SW 1271 (cell line): ENCODE measurements around the gene USP6NL.
A peak's percentile ranks its signal among the peaks of the same experiment; 100 is the strongest.
"Not testable (repeated sequence)": the region's sequence is repeated elsewhere in the genome, so short reads cannot be mapped to it uniquely, and the experiment has no call there.

Source experiments
- DNase-seq, 2 experiments: peaks; one replicate each; lab custom pipeline; 2025; lab: John Stamatoyannopoulos, UW

Gene USP6NL

GRCh38 chr10:11444531-11445228, 166.8 kb downstream of the USP6NL start:
- no peak for DNase-seq

- DNase-seq = no peak
Observed at GRCh38 chr10:11444155-11444530, 167.3 kb downstream of the USP6NL start.

GRCh38 chr10:11443468-11444154, 167.8 kb downstream of the USP6NL start:
- DNase-seq = no peak

- no peak for DNase-seq
Observed at GRCh38 chr10:11442001-11442773, 169.3 kb downstream of the USP6NL start.

- DNase-seq = no peak
Observed at GRCh38 chr10:11441151-11441535, 170.3 kb downstream of the USP6NL start.

GRCh38 chr10:11440250-11441150, 170.9 kb downstream of the USP6NL start:
- no peak for DNase-seq

GRCh38 chr10:11439523-11440053, 171.9 kb downstream of the USP6NL start:
- no peak for DNase-seq

GRCh38 chr10:11437391-11438142, 173.9 kb downstream of the USP6NL start:
- no peak for DNase-seq

GRCh38 chr10:11436445-11436844, 175.0 kb downstream of the USP6NL start:
- DNase-seq = not testable (repeated sequence)

GRCh38 chr10:11435581-11435981, 175.9 kb downstream of the USP6NL start:
- DNase-seq = no peak

- no peak for DNase-seq
Observed at GRCh38 chr10:11434324-11434723, 177.1 kb downstream of the USP6NL start.

GRCh38 chr10:11433657-11434056, 177.8 kb downstream of the USP6NL start:
- DNase-seq = no peak

- DNase-seq = no peak
Observed at GRCh38 chr10:11431216-11431555, 180.3 kb downstream of the USP6NL start.

GRCh38 chr10:11430421-11431215, 180.8 kb downstream of the USP6NL start:
- DNase-seq = no peak

GRCh38 chr10:11429439-11430052, 181.9 kb downstream of the USP6NL start:
- no peak for DNase-seq

- DNase-seq = no peak
Observed at GRCh38 chr10:11425676-11426075, 185.8 kb downstream of the USP6NL start.

GRCh38 chr10:11425296-11425610, 186.2 kb downstream of the USP6NL start:
- no peak for DNase-seq

GRCh38 chr10:11424456-11425295, 186.8 kb downstream of the USP6NL start:
- peak in 1 of 2 experiments; percentile 13 for DNase-seq

GRCh38 chr10:11416974-11417373, 194.5 kb downstream of the USP6NL start:
- no peak for DNase-seq
